ENCODE results near the gene RASSF6.
"Not testable (repeated sequence)": the region's sequence is repeated elsewhere in the genome, so short reads cannot be mapped to it uniquely, and the experiment has no call there.

RASSF6 gene, protein sequence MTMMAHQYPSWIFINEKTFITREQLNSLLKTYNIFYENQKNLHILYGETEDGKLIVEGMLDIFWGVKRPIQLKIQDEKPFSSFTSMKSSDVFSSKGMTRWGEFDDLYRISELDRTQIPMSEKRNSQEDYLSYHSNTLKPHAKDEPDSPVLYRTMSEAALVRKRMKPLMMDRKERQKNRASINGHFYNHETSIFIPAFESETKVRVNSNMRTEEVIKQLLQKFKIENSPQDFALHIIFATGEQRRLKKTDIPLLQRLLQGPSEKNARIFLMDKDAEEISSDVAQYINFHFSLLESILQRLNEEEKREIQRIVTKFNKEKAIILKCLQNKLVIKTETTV

DNA sequence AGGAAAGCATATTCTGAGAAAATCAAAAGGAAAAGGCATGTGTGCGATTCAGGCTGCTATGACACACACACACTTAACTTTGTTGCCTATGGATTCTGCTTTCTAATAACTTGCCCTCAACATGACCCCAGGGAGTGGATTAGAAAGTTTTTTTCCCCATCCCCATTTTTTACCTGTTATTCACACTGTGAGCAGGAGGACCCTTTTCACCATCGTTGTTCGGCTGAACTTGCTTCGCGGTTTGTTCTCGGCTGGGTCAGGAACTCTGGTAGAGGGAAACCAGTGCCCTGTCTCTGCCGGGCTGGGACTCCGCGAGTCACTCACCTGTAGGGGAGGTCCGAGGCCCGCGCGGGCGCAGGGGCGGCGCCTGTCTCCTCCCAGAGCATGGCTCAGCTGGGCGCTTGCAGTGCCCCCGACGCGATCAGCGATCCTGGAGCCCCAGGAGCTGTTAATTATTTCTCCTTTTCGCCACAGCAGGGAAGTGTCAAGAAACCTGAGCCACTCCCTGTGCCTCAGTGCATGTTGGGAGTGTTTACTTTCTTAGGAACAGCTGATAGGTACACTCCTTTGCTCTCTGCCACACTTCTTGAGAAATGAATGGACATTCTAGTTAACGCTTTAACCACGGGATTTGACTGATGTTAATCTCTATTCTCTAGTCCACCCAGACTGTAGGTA lies at the start of gene RASSF6:
TSS of gene RASSF6 (minus strand) at position 322 of the 678 bp plus-strand sequence. CDS start 8,641 bp downstream, outside the sequence.
- no peak for DNase-seq

DNA sequence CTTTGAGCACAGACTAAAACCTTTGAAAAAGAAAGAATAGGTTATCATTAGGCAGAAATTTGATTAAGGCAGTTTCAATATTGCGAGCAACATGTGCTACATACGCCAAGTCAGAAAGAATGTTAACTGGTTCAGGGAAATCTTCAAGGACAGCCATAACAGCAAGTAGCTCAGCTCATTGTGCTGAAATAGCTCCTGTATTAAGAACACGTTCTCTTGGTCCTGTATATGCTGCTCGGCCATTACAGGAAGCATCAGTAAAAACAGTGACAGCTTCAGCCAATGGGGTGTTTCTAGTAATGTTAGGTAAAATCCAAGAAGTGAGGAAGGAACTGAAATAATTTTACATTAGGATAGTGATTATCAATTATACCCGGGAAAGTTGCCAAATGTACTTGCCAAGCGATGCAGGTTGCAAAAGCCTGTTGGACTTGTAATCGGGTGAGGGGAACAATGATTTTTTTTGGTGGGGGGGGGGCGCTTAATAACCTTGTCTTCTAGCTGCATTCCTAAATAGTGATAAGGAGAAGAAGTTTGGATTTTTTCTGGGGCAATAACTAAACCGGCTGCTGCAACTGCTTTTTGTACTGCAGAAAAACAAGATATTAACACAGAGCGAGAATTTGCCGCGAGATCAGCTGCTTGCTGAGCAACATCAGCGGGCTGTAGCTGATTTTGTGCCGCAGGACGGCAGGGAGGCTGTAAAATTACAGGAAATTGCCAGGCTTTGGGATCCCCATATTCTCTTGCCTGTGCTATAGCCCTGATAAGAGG lies 49.4 kb upstream of the RASSF6 start:
- no peak for DNase-seq

DNA sequence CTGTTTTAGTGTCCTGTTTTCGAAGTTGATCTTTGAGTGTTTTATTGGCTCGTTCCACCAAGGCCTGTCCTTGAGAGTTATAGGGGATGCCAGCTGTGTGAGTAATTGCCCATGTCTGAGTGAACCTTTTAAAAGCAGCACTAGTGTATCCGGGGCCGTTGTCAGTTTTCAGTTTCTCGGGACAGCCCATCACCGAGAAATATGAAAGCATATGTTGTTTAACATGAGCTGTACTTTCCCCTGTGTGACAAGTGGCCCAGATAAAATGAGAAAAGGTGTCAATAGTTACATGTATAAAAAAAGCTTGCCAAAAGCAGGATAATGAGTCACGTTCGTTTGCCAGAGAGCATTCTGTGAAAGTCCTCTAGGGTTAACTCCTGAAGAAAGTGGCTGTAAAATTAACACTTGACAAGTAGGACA lies 48.6 kb upstream of the RASSF6 start:
- DNase-seq, result no peak

DNA sequence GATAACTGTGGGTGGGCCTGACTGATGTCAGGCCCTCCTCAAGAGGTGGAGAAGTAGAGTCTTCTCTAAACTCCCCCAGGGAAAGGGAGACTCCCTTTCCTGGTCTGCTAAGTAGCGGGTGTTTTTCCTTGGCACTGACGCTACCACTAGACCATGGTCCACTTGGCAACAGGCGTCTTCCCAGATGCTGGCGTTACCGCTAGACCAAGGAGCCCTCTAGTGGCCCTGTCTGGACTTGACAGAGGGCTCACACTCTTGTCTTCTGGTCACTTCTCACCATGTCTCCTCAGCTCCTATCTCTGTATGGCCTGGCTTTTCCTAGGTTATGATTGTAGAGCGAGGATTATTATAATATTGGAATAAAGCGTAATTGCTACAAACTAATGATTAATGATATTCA lies 45.7 kb upstream of the RASSF6 start:
- not testable (repeated sequence) for DNase-seq

DNA sequence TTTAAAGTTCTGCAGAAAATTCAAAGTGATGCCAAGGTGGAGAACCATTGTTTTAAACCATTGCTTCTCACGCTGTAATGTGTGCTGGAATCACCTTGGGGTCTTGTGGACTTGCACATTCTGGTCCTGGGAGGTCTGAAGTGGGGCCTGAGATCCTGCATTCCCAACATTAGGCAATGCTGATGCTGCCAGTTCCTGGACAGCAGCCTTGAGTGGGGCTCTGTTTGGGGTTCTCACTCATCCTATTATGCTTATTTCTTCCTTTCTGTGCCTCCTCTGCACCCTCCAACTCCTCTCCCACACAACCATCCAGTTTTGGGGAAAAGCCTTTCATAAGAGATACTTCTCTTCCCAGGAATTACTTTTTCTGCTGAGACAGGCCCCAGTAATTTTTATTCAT lies 44.2 kb upstream of the RASSF6 start:
- DNase-seq, result no peak

DNA sequence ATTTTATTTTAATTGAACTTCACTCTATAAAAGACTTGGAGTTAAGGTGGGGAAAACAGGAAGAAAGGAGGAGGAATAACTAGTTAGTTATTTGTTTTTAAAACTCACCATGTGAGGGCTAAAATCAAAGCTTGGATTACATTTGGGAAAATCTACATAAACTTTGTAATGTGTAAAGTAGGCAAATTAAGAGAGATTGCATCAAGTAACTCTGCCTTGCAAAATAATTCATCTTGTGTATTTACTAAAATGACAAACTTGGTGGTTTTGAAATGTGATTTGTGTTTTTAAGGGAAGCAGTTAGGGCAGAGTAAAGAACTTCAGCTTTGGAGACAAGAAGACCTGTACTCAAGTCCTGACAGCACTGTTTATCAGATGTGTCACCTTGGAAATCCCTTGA lies 43.3 kb upstream of the RASSF6 start:
- DNase-seq, result no peak

DNA sequence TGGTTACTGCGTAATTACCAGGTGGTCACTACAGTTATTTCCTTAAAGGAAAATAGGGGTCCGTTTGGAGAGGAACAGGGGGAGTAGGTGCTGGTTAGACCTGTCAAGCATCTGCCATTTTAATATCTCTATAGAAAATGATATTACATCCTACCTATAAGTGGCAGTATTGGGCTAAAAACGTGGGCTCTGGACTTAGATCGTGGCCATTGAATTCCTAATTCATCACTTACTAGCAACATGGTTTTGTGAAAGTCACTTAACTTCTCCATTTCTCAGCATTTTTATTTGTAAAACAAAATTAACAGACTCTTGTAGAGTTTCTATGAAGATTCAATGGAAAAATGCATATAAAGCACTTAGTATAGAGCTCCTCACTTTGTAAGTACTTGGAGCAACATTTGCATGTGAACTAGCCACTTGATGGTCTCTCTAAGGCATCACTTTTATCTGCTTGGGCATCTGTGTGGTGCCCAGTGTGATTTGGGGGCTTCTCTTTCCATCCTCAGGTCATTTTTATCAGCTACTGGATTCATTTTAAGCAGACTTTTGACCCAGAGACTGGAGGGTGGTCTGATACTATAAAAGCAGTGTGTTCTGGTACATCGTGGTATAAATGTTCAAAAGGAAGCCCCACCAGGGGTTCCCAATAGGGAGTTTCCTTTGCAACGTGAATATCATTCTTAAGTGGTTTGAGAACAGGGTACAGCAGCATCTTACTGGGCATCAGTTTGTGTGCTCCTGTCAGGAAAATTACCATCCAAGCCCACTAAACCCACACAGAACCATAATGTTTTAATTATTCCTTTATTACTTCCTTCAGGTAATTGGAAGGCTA lies 42.7 kb upstream of the RASSF6 start:
- no peak for DNase-seq

DNA sequence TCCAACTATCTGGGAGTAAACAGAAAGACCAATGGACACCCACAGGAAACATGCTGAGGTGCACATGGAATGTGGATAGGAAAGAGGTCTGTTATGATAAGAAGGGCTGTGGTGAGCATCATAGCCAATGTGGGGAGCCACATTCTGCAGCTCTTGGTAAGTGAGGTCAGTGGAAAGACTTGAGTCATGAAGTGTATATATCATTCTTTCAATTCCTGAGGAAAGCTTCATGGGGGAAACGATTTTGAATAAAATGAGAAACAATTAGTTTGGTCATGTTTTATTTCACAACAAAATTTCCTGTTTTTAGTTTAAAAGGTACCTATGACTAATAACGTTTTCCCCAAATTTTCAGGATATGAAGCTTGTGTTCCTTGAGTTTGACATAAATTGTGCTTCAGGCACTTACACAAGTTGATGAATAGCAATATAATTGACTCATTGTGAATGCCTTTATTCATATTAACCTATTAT lies 41.4 kb upstream of the RASSF6 start:
- DNase-seq, result no peak

DNA sequence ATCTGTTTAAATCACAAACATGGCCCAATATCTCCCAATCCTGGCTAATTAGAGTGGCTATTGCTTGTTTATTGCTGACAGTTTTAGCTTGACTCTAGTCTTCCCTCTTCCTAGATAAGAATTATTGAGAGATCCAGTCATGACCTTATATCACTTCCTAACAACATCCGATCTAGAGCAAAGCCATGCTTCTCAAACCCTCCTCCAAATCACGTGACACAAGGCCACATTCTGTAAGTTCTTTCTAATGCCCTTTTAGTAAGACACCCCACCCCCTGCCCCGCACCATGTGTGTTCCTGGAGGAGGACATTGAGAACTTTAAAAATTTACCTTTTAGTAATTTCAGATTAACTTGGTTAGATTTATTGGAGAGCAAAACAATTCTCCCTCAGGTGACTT lies 40.6 kb upstream of the RASSF6 start:
- DNase-seq, result no peak

DNA sequence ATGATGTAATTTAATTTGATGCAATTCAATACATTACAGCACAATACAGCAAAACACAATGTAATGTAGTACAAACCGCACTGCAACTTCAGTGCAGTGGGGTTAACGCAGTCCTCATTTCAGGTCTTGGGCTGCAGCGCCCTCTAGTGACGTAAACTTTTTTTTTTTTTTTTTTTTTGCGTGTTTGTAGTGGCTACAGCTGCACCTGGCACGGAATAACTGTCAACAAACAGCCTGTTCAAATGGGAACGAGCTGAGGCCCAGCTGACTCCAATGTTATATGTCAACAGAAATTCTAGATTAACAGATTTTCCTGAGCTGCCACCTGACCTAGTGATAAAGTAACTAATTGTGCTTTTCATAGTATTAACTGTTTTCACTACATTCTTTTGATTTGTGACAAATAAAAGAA lies 33.5 kb upstream of the RASSF6 start:
- DNase-seq, result no peak

DNA sequence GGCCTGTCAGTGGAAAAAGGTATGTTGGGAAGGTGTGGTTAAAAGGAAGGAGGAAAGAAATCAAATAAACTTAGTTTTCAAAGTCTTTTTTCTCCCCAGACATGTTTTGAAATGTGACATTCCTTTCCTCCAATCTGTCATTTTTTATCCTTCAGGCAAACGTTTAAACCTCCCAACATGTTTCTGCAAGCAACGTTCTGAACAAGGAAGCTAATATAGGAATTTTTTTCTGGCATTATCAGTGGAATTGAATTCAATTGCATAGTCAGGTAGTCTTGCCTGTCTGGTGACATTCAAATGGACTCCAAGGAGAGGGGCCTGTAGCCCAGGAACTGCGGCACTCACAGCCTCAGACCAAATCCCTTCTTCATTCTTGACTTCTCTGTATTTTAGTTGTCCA lies 30.0 kb upstream of the RASSF6 start:
- DNase-seq, result no peak

DNA sequence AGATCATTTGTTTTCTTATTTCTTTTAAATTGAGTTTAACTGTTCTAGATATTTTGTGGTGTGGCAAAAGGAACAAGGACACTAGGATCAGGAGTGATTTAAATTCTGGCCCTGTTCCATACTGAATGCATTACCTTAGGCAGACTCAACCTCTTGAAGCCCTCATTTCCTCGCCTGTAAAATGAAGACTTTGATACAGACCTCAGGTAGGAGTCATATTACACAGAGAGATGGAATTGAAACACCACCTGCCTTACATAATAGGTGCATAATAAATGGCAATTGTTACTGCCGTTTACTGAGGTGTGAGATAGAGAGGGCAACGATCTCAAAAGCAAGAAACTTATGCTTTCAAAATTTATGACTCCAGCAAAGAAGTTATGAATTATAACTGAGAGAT lies 28.2 kb upstream of the RASSF6 start:
- no peak for DNase-seq

DNA sequence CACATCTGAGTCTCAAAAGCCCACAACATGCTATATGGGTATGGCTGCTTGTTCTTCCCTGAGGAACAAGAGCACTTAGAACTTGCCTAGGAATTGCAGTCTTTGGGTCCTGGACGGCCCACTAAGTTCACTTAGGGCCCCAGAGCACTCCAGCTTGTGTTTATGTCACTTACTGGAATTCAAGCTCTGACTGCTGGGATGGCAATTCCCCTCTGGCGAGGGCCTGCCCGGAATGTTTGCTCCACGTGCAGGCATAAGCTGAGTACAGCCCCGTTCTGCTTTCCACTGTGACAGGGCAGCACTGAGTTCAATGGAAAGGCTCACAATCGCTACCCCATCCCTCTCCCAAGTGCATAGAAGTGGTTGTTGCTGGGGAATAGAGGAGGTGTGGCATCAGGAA lies 25.9 kb upstream of the RASSF6 start:
- no peak for DNase-seq

DNA sequence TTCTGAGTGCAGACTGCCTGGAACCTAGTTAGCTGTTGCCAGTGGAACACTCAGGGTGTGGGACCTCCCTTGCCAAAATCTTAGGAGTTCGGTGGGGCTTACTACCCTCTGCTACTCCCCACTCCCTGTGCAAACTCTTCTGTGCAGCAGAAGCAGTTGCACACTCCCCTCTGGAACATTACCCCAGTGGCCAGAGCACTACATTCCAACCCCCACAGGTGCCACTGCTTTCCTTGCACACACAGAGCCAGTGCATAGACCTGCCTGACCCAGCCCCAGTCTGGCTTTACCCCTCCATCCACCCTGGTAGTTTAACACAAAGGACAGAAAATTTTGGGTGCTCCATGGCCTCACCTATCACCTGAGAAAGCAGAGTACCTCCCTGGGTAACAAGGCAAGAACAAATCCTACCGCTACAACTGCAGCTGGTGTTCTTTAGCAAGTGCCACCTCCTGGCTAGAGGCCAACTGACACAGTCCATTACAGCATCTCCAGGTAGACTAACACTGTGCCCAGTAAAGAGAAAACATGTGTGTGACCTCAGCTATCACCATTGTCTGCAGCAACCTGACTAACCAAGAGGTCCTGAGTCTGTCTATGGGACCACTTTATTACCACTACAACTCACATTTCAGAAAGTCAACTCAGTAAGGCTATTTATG lies 11.5 kb upstream of the RASSF6 start:
- DNase-seq, result no peak

DNA sequence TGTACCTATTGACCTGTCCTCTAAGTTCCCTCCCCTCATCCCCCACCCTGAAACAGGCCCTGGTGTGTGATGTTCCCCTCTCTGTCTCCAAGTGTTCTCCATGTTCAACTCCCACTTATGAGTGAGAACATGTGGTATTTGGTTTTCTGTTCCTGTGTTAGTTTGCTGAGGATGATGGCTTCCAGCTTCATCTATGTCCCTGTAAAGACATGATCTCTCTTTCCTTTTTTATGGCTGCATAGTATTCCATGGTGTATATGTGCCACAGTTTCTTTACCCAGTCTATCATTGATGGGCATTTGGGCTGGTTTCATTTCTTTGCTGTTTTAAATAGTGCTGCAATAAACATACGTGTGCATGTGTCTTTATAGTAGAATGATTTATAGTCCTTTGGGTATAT lies 8.6 kb upstream of the RASSF6 start:
- not testable (repeated sequence) for DNase-seq

DNA sequence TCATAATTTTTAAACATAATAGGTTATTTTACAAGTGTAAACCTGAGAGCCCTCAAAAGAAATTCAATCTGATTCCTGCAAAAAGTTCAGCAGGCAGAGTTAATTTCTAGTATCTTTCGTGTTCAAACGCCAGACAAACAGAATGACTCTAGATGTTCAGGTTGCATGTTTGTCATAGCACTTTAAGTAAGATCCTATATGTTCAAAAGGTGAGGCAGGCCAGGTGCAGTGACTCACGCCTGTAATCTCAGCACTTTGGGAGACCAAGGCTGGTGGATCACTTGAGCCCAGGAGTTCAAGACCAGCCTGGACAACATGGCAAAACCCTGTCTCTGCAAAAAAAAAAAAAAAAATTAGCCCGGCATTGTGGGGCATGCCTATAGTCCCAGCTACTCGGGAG lies 1.1 kb upstream of the RASSF6 start:
- no peak for DNase-seq

DNA sequence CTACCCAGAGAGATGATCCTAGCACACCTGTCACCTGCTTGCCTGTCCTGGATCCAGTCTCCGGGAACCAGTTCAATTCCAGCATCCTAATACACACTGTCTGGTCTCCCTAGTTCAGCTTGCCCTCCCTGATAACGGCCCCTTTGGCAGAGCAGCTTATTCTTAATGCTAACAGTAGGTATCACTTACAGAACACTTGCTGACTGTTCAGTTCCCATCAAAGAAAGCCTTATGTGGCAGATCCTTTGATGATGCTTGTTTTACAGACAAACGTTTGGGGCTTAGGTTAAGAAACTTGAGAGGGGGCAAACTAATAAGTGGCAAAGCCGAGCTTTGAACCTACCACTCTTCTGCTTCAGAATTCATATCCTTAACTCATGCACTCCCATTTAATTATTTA lies 890 bp downstream of the RASSF6 start:
- DNase-seq, result no peak

DNA sequence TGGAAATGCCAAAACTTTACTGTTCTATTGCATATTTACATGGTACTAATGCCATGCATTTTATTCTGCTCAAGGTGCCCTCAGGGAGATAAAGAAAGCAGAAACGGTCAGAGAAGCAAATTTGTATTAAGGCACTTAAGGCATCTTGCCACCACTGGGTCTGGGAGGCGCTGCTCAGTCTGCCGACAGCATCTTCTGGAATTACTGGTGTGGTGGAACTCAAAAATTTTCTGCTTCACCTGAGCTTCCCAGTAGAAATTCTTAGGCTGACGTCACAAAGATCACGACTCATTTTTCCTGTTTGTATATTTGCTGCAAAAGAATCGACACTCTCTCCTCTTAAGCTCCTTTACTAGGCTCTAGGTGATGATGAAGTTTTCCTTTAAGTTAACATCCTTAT lies 3.0 kb downstream of the RASSF6 start:
- no peak for DNase-seq

DNA sequence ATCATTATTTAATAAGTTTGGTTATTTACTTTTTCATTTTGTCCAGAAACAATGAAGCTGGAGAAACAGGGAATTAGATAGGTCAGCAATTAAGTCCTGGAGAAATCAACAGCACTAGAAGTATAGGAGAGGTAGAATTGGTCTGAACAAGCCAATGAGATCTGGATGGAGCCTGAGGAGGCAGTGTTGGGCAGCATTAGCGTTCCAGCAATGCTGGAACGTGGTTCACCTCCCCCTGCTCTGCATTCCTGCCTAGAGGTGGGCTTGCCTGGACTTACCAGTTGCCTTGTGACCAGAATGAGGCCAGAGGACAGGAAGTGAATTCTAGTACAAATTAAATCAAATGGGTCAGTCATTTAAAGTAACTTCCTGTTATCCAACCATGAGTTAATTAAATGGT lies 4.6 kb downstream of the RASSF6 start:
- DNase-seq, result no peak

DNA sequence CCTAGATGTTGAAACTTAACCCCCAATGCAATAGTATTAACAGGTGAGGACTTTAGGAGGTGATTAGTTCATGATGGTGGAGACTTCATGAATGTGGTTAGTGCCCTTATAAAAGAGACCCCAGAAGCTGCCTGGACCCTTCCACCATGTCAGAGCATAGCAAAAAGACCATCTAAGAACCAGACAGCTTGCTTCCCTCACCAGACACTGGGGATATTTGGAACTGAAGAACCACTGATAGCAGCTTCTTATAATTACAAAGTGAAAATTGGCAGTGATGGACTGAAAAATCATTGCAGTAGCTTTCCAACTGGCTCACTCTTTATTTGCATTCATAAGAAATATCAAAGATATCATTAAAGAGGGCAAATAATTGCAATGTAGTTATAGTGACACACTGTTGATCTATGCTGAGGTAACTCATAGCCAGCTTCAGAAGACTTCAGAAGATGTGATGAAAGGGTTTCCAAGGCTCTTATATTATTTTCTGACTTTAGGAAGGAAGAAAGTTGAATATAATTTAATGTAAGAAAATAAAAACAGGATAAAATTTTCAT lies 5.8 kb downstream of the RASSF6 start:
- DNase-seq, result no peak

DNA sequence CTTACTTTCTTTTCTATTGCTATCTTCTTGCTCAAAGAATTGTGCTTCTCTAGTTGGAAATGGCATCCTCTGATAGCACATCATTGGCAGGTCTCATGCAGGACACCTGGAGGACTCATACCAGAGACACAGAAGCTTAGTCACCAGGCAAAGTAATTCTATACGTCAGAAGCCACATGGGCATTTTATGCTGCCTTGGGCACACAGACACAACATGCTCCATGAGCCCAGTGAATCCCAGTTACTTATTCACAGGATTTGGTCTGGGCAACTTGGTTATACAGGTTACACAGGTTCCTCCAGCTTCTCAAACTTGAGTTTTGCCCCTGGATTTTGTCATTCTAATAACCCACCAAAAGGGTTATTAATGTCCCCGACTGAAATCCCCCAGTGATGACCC lies 7.1 kb downstream of the RASSF6 start:
- no peak for DNase-seq

DNA sequence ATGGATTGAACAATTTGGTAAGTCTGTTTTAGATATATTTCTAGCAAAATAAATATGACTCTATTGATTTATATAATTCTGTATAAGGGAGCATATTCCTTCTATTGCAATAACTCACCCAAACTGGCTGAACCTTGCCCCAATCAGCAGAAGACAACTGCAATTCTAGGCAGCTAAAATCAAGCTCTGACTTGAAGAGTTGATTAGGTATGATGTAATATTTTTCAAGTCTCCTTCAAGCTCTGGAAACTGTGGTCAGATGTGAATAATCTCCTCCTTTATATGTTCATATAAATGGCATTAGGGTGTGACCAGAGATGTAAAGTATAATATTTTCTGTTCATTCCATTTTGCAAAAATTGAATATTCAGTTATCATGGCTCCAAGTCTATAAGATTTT lies 8.2 kb downstream of the RASSF6 start:
- no peak for DNase-seq
